ENCODE measurements around the gene PROX2. TPM values are rescaled to one million over a fixed set of nuclear protein-coding genes. Genes with fewer than 3 reads are reported as not detected.

Gene PROX2
- total and polyA plus RNA-seq, 9 of the 15 experiments (the other 6 are each of a cell fraction or from before 2014, with no cell fraction given), result not detected

- peak; percentile 57; the same call in 1 of the 2 replicates for TF ChIP-seq MEF2D (tag; conservative IDR thresholded peaks at IDR 0.05; ENCODE audit: low read depth)
- TF ChIP-seq, protein P1, sequence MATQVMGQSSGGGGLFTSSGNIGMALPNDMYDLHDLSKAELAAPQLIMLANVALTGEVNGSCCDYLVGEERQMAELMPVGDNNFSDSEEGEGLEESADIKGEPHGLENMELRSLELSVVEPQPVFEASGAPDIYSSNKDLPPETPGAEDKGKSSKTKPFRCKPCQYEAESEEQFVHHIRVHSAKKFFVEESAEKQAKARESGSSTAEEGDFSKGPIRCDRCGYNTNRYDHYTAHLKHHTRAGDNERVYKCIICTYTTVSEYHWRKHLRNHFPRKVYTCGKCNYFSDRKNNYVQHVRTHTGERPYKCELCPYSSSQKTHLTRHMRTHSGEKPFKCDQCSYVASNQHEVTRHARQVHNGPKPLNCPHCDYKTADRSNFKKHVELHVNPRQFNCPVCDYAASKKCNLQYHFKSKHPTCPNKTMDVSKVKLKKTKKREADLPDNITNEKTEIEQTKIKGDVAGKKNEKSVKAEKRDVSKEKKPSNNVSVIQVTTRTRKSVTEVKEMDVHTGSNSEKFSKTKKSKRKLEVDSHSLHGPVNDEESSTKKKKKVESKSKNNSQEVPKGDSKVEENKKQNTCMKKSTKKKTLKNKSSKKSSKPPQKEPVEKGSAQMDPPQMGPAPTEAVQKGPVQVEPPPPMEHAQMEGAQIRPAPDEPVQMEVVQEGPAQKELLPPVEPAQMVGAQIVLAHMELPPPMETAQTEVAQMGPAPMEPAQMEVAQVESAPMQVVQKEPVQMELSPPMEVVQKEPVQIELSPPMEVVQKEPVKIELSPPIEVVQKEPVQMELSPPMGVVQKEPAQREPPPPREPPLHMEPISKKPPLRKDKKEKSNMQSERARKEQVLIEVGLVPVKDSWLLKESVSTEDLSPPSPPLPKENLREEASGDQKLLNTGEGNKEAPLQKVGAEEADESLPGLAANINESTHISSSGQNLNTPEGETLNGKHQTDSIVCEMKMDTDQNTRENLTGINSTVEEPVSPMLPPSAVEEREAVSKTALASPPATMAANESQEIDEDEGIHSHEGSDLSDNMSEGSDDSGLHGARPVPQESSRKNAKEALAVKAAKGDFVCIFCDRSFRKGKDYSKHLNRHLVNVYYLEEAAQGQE (IDR thresholded peaks at IDR 0.05; ENCODE audit: borderline replicate concordance), result no peak
- TF ChIP-seq, protein P1 (CRISPR knock-in tag; IDR thresholded peaks at IDR 0.05; ENCODE audit: low read depth), result no peak
- CTCF ChIA-PET (ENCODE audit: low intra/inter-chr PET ratio), result no interaction called here
Measured at GRCh38 chr14:74829251-74829650, 46.7 kb downstream of the PROX2 start.

More at GRCh38 chr14:74829251-74829650, 46.7 kb downstream of the PROX2 start:
- no peaks in the 10 kb centered on the region for H3K9me1 ChIP-seq (ENCODE audit: control insufficient read depth, insufficient read depth, low read length)
- H3K36me3 ChIP-seq (ENCODE audit: control insufficient read depth, insufficient read depth, low read length), result peaks cover 42% of the 10 kb centered on the region
- no peaks in the 10 kb centered on the region; a peak in 1 of 5 replicates for H3K4me1 ChIP-seq (replicated peaks in 1 of 2; ENCODE audit: control insufficient read depth in 2 of 2, insufficient read depth in 2 of 2, low read length in 2 of 2)
- no TSS peak for BruUV-seq (replicated peaks)
- H3K27me3 ChIP-seq (ENCODE audit: control insufficient read depth in 2 of 2, insufficient read depth in 2 of 2, low read length in 2 of 2), result no peaks in the 10 kb centered on the region
- ATAC-seq (no peak), FAIRE-seq (no peak), DNase-seq (ENCODE audit: extremely low read depth in 1 of 4, low spot score in 3 of 4) (no peak)
- POLR2A ChIA-PET, result no interaction called here
- no peak overlapping the region for H3K4me2 ChIP-seq (ENCODE audit: insufficient read depth, low read length)
- no peak overlapping the region for H3K9ac ChIP-seq (ENCODE audit: insufficient read depth in 1 of 2, low read depth in 2 of 2, low read length in 2 of 2)
- H3K79me2 ChIP-seq (ENCODE audit: control insufficient read depth, insufficient read depth, low read length), result no peaks in the 10 kb centered on the region
- in situ Hi-C loops (cut with MboI) (no loop called here), intact Hi-C loops (cut with micrococcal nuclease) (no loop called here)
- no peaks in the 10 kb centered on the region for H4K20me1 ChIP-seq (replicated peaks; ENCODE audit: control insufficient read depth, insufficient read depth, low read length)
- no peak overlapping the region for H3K27ac ChIP-seq (ENCODE audit: extremely low read depth, low read depth, low read length)
- H3K4me3 ChIP-seq, result no peak overlapping the region
- no peak overlapping the region for H2AFZ ChIP-seq (ENCODE audit: low read depth, low read length)
- H3K9me3 ChIP-seq (replicated peaks; ENCODE audit: control insufficient read depth, insufficient read depth, low read depth, low read length), result no peaks in the 10 kb centered on the region
- 76% methylated on average over 4 of the region's 5 CpGs for WGBS (ENCODE audit: insufficient coverage, low coverage, missing lambda C conversion rate)
